Raji (cell line): ENCODE results near the gene ADSS1.

Experiments
- POLR2A ChIP-seq: IDR thresholded peaks from 2 replicates; pipeline ENCODE4 v1.6.1; 2011; ENCODE audit warnings: low read depth, low read length, control low read depth; ENCODE audit not compliant: insufficient read depth

ADSS1 gene

DNA sequence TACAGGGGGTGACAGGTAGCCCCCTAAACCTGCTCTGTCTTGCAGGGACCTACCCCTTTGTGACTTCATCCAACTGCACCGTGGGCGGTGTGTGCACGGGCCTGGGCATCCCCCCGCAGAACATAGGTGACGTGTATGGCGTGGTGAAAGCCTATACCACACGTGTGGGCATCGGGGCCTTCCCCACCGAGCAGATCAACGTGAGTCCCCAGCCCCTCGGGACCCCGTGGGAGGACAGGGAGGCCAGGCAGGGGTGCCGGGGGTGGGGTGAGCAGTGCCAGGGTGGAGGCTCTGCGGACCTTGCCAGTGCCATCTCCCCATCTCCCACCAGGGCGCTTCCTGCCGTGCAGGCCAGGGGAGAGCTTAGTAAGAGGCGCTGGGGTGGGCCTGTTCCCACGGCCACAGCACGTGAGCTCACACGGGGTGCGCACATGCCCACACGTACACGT lies 17.8 kb downstream of the ADSS1 start:
- no peak for TF ChIP-seq POLR2A

GRCh38 chr14:104742586-104743455 lies 18.8 kb downstream of the ADSS1 start:
- no peak for TF ChIP-seq POLR2A

GRCh38 chr14:104743461-104744380 lies 19.7 kb downstream of the ADSS1 start:
- no peak for TF ChIP-seq POLR2A

GRCh38 chr14:104744484-104744883 lies 20.5 kb downstream of the ADSS1 start:
- TF ChIP-seq POLR2A, result no peak

- TF ChIP-seq POLR2A, result no peak
Observed at GRCh38 chr14:104745431-104745830, 21.4 kb downstream of the ADSS1 start.

- no peak for TF ChIP-seq POLR2A
Observed at GRCh38 chr14:104746071-104746545, 22.1 kb downstream of the ADSS1 start.

- TF ChIP-seq POLR2A, result no peak
Observed at GRCh38 chr14:104746934-104747481, 23.0 kb downstream of the ADSS1 start.

GRCh38 chr14:104747876-104748275 lies 23.8 kb downstream of the ADSS1 start:
- no peak for TF ChIP-seq POLR2A

- no peak for TF ChIP-seq POLR2A
Observed at GRCh38 chr14:104749111-104749649, 25.2 kb downstream of the ADSS1 start.

DNA sequence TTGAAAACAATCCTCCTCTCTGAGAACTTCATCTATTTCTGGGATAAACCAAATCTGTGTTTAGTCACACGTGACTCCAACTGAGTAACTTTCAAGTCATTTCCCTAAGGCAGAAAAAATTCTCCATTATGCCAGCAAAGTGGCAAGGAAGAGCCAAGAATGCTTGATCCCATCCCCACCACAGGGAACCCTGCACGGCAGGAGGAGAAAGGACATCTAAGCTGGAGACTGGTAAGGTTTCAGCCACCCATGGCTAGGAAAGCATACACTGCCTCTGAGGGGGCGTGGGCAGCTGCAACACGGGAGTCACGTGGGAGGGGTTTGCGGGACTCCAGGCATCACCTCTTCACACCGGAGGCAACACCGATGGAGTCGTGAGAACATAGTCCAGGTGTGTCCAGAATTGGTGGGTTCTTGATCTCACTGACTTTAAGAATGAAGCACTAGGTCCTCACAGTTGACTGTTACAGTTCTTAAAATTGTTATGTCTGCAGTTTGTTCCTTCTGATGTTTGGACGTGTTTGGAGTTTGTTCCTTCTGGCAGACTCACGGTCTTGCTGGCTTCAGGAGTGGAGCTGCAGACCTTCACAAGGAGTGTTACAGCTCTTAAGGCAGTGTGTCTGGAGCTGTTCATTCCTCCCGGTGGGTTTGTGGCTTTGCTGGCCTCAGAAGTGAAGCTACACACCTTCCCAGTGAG lies 26.2 kb downstream of the ADSS1 start:
- TF ChIP-seq POLR2A, result no peak

GRCh38 chr14:104751539-104752422 lies 27.8 kb downstream of the ADSS1 start:
- no peak for TF ChIP-seq POLR2A

- peak; percentile 72 for TF ChIP-seq POLR2A
Observed at GRCh38 chr14:104752423-104752734, 28.4 kb downstream of the ADSS1 start.

DNA sequence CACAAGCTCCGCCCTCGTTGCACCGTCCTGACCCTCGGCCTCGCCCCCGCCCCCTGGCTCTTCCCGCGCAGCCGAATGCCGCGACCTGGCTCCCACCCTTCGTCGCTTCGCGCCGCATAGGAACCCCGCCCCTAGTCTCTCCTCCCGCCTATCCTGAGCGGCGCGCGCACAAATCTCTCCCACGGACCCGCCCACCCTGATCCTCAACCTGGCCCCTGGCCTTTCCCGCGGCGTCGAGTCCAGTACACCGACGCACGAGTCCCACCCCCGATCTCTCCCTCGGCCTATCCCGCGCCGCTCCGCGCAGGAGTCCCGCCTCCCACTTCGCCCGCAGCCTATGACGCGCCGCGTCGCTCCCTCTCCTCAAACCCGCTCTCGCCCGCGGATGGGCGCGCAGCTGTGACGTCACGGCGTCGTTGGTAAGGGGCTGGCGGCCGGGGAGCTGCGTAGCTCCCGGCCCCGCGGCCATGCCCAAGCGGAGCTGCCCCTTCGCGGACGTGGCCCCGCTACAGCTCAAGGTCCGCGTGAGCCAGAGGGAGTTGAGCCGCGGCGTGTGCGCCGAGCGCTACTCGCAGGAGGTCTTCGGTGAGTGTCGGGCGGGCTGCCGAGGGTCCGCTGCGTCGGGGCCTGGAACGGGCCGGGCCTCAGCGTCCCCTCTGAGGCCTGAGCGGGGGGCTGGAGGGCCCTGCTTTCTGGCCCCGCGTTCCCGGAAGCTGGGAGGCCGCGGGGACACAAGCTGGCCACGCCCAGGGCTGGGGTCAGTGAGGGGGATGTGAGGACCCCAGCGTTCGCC lies 28.9 kb downstream of the ADSS1 start, which contains the start of gene SIVA1:
TSS of gene SIVA1 (plus strand) at position 413 of the 793 bp plus-strand sequence. CDS start at position 468, 55 bp downstream.
- TF ChIP-seq POLR2A, result peak; percentile 88
